Non-pigmented ciliary epithelial cell (primary cell): Measurements from ENCODE around the gene ZNF837.
A peak's percentile ranks its signal among the peaks of the same experiment; 100 is the strongest.
"Not testable (repeated sequence)": the region's sequence is repeated elsewhere in the genome, so short reads cannot be mapped to it uniquely, and the experiment has no call there.

Experiments
- DNase-seq: peaks from one replicate; pipeline ENCODE4 v3.0.0-alpha.2; 2010; ENCODE audit warnings: low read depth

ZNF837 gene

DNA sequence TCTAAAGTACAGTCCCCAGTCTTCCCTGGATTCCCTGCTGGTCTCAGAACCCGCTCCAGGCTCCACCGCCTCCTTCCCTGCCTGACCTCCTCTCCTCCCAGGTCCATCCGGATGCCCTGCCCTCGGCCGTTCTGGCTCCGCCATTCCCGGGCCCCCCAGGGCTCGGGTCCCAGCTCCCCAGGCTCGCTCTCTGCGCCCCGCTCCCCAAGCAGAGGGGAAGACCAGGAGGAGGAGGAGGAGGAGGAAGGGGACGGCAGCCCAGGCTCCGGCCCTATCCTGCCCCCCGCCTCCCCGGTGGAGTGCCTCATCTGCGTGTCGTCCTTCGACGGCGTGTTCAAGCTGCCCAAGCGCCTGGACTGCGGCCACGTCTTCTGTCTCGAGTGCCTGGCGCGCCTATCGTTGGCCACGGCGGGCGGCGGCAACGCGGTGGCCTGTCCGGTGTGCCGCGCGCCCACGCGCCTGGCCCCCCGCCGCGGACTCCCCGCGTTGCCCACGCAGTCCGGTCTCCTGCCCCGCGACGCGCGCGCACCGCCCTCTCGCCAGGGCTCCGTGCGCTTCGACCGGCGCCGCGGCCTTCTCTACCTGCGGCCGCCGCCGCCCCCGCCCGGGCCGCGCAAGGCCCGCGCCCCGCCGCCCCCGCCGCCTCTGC, 15.3 kb upstream of the ZNF837 start:
- DNase-seq: no peak

DNA sequence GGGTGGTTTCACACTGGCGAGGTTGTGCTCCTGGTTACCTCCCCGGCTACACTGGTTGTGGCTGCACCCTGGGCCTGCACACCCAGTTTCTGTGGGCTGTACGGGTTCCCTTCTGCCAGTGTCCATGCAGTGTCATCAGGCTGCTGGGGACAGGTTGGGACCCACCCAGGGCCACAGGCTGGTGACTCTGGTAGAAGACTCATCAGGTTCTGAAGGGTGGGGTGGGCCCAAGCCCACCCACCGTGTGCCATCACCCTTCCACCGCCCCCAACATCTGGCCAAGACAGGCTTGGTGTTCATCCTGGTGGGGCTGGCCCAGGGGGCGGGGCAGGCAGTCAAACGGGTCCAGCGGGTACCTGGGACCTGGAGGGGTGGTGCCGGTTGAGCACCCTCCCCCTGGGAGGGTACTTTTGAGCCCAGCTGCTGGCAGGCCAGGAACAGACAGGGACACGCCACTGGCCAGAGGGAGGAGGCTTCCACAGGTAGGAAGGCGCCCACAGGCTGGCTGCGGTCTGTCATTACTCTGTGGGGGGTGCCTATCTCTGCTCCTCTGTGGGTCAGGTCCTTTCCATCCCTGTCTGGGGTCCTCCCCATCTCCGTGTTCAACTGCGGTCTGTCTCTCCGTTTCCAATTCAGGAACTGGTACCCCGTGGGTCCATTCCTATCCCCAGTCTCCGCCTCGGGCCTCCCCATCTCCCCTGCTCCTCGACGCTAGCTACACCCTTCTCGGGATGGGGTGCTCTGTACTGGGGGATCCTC, 14.6 kb upstream of the ZNF837 start, which contains the start of gene RNF225:
Gene RNF225 (plus strand): TSS at position 437 of the 759 bp plus-strand sequence. CDS start 434 bp downstream, outside the sequence.
- DNase-seq: no peak

GRCh38 chr19:58394821-58395219, 14.0 kb upstream of the ZNF837 start:
- DNase-seq: no peak

- DNase-seq: no peak
These were observed 12.8 kb upstream of the ZNF837 start for GRCh38 chr19:58393725-58394033.

DNA sequence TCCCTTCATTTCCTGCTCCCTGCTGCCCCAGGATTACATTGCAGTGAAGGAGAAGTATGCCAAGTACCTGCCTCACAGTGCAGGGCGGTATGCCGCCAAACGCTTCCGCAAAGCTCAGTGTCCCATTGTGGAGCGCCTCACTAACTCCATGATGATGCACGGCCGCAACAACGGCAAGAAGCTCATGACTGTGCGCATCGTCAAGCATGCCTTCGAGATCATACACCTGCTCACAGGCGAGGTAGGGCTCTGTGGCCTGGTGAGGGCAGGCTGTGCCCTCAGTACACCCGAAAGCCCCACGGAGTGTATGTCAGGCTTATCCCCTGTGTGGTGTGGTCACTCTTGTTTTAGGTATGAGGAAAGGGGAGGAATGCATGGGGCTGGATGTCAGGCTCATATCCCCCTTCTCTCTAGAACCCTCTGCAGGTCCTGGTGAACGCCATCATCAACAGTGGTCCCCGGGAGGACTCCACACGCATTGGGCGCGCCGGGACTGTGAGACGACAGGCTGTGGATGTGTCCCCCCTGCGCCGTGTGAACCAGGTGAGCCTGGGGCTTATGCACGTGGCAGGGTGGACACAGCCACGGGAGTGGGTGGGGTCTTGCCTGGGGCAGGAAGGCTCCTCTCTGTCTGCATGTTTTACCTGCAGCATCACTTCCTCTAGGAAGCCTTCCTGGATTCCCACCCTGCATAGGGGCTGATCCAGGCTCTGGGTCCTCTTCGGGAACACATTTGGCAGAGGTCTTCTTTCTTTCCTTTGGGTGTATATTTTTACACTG, 12.3 kb upstream of the ZNF837 start:
- DNase-seq: no peak

GRCh38 chr19:58388175-58388526, 7.3 kb upstream of the ZNF837 start:
- DNase-seq: no peak

- no peak for DNase-seq
These were observed 6.7 kb upstream of the ZNF837 start for GRCh38 chr19:58387338-58388174.

DNA sequence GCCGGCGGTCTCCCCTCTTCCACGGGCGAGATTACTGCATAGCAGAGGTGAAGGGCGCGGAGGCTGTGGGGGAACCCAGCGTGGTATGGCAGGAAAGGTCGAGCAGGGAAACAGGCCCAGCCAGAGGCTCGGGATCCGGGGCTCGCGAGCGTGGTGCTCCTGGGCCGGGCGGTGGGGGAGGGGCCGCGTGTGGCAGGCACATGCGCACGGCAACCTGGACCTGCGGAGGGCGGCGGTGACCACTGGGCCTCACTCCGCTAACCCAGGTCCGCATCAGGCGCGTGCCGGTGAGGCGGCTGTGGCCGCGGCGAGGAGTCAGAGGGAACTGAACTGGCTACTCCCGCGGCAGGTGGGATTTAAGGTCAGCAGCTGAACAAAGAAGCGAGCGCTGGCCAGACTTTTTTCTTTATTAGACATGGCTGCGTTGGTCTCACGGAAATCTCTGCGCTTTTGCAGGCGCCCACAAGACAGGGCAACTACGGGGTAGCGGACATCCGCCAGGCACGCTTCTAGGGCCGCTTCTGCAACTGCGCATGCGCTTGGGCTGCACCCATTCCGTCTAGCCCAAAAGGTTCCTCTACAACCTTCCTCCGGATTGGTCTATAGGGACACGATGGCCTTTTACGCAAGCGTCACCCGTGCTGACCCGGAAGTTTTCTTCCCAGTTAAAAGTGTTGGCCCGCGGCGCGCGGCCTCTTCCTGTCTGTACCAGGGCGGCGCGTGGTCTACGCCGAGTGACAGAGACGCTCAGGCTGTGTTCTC, 5.9 kb upstream of the ZNF837 start, which contains the start of gene RPS5:
Gene RPS5 (plus strand): TSS at position 694 of the 762 bp plus-strand sequence. CDS start 869 bp downstream, outside the sequence.
- peak; percentile 93 for DNase-seq

GRCh38 chr19:58385891-58386575, 5.2 kb upstream of the ZNF837 start:
- DNase-seq: no peak

- DNase-seq: no peak
These were observed 4.6 kb upstream of the ZNF837 start for GRCh38 chr19:58385313-58385890.

DNA sequence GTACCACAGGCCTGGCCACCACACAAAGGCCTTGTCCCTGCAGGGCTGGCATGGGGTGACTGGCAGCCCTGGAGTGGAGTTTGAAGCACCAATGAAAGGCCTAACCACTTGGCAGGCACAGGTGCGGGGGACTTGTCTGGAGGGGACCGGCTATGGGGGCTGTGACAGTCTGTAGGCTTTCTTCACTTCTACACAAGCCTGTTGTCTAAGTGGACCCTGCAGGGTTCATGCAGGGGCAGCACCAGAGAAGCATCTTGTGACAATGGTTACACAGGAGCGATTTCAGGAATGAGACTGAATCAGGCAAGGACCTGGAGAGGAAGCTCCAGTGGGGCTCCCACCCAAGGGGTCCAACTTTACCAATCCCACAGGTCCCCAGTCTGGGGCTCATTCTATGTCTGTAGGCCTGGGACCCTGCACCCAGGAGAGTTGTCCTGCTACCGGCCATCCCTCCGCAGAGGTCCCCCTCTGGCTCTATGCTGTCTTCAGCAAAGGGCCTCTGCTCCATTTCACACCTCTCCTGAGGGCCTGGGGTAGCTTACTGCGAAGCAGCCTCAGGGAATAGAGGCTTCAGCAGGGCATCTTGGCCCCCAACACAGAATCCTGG, 2.3 kb upstream of the ZNF837 start:
- DNase-seq: no peak

DNA sequence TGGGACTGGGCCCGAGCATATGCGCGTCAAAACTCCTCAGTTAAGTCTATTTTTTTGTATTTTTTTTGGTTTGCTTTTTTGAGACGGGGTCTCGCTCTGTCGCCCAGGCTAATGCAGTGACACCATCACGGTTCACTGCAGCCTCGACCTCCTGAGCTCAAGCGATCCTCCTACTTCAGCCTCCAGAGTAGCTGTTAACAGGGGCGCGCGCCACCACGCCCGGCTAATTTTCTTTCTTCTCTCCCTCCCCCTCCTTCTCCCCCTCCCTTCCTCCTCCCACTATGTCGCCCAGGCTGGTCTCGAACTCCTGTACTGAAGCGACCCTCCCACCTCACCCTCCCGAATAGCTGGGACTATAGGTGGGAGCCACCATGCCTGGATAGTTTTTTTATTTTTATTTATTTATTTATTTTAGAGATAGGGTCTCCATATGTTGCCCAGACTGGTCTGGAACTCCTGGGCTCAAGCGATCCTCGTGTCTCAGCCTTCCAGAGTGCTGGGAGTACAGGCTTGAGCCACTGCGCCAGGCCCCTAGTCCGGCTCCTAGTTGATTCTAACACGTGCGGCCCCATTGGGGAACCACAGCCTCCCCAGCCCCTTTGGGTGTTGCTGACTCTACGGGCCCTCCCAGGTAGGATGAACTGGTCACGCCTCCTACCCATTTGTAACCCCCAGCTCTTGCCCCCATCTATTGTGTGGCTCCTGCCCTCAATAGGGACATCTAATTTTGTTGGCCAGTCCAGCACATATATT, 806 bp upstream of the ZNF837 start:
- DNase-seq: no peak

- no peak for DNase-seq
These were observed 681 bp downstream of the ZNF837 start for GRCh38 chr19:58380037-58380661.

DNA sequence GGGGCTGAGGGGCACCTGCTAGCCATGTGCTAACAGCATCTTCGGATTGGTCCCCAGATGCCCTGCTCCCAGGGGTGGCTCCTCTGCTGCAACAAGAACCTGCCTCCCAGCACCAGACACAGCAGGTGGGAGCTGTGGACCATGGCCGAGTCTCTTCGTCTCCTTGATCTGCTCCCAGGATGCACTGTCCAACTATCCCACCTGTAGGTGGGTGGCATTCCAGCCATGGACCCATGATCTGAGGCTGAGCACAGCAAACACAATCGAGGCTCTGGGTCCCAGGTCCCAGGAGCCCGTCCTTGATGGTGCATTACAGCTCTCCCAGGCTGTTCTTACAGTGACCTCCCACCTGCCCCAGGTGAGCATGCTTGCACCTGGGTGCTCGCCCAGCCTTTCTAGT, 1.6 kb downstream of the ZNF837 start:
- DNase-seq: no peak

GRCh38 chr19:58376724-58377123, 4.1 kb downstream of the ZNF837 start:
- not testable (repeated sequence) for DNase-seq

DNA sequence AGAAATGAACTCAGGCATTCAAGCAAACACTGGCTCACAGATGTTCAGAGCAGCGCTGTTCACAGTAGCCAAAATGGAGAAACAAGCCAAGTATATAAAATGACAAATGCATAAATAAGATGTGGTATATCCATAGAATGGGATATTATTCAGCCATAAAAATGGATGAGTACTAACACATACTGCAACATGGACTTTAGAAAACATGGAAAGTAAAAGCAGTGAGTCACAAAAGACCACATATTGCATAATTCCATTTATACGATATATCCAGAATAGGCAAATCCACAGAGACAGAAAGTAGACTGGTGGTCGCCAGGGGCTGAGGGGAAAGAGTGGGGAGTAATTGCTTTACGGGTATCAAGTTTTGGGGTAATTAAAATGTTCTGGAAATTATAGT, 6.6 kb downstream of the ZNF837 start:
- DNase-seq: no peak

DNA sequence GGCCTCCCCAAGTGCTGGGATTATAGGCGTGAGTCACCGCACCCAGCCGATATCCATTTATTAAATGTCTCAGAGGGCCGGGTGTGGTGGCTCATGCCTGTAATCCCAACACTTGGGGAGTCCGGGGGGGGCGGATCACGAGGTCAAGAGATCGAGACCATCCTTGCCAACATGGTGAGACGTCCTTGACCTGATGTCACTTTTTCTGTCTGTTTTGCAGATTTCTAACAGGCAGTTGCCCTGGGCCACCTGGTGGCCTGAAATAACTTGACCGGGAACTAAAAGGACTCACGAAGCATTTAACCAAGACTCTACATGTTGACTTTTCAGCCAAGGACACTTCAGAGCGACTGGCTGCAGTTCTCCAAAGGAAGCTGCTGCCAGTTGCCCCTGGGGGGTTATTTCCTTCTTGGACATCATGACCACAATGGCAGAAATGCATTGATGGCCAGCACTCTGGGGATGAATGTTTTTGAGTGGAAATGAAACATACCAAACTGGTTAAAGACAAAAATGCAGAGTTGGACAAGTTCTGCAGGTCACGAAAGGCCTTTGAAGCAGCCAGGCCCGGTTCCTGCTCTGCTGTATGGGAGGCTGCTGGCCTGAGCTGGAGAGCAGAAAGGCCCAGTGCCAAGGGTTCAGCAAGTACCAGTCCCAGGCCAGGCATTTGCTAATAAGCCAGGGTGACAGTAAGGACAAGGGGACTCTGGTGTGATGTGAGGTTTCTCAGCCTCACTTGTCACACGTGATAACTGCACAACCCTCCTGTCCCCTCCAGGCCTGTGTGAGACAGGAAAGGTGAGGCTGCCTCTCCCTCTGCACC, 8.3 kb downstream of the ZNF837 start:
- no peak for DNase-seq
